RCC 7860 (cell line): ENCODE data around the gene POU6F1.

ENCODE experiments used
- DNase-seq: peaks from one replicate; pipeline ENCODE4 v3.0.0-alpha.2; 2015; ENCODE audit warnings: low spot score
- FAIRE-seq: peaks from 2 replicates; lab custom pipeline; 2012; peaks lifted over from hg19 to GRCh38; lab: Jason Lieb, UNC

POU6F1 gene

DNA sequence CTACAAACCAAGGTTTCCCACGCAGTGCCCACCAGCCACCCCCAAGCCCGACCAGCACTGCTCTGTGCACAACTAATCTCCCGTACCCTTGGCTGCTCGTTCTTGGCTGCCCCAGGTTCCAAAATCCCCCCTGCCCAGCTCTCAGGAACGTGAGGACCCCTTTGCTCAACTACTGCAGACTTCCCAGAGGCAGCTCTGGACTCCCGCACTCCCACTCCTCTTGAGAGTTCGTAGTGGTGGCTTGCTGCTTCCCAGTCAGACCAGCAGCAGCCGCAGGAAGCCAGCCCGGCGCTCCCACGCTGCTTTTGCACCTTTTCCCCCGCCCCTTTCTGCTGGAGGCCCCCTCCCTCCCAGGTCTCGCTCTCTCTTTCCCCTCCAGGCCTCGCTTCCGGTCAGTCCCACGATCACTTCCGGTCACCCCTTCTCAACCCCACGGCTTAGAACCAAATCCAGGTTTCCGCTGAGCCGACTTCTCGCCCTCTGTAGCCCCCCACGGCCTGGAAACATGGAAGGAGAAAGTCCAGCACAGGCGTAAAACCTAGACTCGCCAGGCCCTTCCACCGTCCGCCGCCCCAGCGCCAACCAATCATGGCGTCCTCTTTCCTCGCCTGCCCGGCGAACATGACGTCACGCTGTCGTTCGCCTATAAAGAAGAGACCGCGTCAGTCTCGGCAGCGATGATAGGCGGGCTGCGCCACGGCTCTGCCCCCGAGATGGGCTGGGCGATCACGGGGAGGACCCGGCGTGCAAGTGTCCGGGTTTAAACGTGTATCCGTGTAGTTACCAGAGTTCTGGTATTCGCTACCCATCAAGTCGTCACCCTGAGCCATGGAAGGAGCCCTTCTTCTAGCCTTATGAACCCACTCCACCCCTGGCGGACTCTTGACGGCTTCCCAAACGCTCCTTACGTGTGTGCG lies 45.1 kb downstream of the POU6F1 start, which contains the start of gene TFCP2:
TSS of gene TFCP2 (minus strand) at position 621 of the 917 bp plus-strand sequence. CDS start 713 bp downstream, outside the sequence.
- no peak for DNase-seq
- FAIRE-seq = no peak

- FAIRE-seq = no peak
- DNase-seq = no peak
Observed at GRCh38 chr12:51171884-51172514, 45.9 kb downstream of the POU6F1 start.

- no peak for FAIRE-seq
Observed at GRCh38 chr12:51163795-51164194, 54.1 kb downstream of the POU6F1 start.

DNA sequence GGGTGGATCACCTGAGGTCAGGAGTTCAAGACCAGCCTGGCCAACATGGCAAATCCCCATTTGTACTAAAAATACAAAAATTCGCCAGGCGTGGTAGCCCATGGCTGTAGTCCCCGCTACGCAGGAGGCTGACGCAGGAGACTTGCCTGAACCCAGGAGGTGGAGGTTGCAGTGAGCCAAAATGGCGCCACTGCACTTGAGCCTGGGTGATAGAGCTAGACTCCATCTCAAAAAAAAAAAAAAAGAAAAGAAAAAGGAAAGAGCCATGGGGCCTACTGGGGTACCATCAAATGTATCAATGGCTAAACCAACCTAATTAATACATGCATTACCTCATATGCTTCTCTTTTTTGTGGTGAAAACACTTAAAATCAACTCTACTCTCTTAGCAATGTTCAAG lies 55.6 kb downstream of the POU6F1 start:
- no peak for DNase-seq
- FAIRE-seq = no peak

More at GRCh38 chr12:51163795-51164194, 54.1 kb downstream of the POU6F1 start:
- no peak for DNase-seq

GRCh38 chr12:51160814-51161459 lies 56.9 kb downstream of the POU6F1 start:
- no peak for DNase-seq

GRCh38 chr12:51156245-51156765 lies 61.6 kb downstream of the POU6F1 start:
- DNase-seq (no peak), FAIRE-seq (no peak)

More at GRCh38 chr12:51160814-51161459, 56.9 kb downstream of the POU6F1 start:
- FAIRE-seq = no peak

DNA sequence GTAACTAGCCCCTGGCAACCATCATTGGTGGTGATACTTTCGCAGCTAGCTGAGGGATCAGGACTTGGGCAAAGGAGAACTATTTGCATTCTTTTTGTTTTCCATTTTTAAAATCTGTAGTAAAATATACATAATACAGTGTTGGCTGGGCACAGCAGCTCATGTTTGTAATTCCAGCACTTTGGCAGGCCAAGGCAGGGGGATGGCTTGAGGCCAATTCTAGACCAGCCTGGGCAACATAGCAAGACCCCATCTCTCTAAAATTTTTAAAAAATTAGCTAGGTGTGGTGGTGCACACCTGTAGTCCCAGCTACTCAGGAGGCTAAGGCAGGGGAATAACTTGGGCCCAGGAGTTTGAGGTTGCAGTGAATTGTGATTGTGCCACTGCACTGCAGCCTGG lies 64.9 kb downstream of the POU6F1 start:
- FAIRE-seq = no peak

DNA sequence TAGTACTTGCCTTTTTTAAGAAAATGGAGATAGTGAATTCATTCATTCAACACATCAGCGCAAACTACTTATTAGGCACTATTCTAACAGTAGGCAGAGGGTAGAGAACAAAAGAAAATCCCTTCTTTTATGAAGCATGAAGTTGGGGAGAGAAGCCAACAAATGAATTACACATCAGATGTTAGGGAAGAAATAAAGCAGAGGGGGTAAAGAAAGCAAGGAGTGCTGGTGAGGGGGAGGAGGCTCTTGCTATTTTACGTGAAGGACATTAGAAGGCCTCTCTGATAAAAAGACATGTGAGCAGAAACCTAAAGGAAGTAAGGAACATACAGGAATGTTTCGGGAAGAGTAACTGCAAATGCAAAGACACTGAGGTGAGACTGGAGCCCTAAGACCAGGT lies 67.1 kb downstream of the POU6F1 start:
- FAIRE-seq (no peak), DNase-seq (no peak)

More for the DNA sequence above, 64.9 kb downstream of the POU6F1 start:
- DNase-seq = no peak

DNA sequence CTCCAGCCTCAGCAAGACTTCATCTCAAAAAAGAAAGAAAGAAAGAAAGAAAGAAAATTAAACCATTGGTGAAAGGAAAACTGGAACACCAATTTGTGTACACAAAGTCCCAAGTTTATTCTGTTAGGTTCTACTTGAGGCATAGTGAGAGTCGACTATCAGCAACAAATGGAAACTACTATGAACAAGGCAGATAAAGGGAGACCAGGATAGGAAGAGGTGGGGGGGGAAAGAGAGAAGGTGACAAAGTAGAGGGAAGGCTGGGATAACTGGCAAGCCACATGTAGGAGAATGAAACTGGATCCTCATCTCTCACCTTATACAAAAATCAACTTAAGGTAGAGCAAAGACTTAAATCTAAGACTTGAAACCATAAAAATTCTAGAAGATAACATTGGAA lies 70.6 kb downstream of the POU6F1 start:
- FAIRE-seq (no peak), DNase-seq (no peak)

DNA sequence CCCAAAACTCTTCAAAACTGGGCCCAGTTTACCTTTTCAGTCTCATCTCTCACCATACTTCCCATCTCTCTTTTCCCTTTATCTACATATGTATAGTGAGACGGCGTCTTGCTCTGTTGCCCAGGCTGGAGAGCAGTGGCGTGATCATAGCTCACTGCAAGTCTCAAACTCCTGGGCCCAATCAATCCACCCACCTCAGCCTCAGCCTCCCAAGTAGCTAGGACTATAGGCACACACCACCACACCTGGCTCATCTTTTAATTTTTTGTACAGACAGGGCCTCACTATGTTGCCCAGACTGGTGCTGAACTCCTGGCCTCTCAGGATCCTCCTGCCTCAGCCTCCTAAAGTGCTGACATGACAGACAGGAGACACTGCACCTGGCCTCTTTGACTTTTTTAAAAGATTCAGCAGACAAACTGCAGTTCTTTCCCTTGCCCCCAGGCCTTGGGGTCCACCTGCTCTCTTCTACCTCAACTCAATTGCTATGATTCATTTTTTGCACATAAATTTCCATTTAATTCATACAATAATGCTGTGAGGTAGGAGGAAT lies 78.5 kb downstream of the POU6F1 start:
- no peak for FAIRE-seq
- no peak for DNase-seq
